Upper lobe of left lung (tissue), 6 donors: Measurements from ENCODE around the gene PAPOLG. TPM values are rescaled to one million over a fixed set of nuclear protein-coding genes. Genes with fewer than 3 reads are reported as not detected.
A peak's percentile ranks its signal among the peaks of the same experiment; 100 is the strongest.

Experiments used
- ATAC-seq, 2 donors: fragments of 200-7000 bp; cut with Tn5 transposase; one replicate each; pipeline ENCODE4 v1.9.1; 2022; ENCODE audit warnings: mild to moderate bottlenecking in 2 of 2, moderate library complexity in 2 of 2; ENCODE audit not compliant: low FRiP score in 2 of 2
- DNase-seq, 2 donors: peaks; one replicate each; pipeline ENCODE4 v3.0.0-alpha.2; 2019 to 2020
- H3K27ac ChIP-seq, 4 donors: fragments of 200-600 bp; sonication (generic); one replicate each; pipeline ENCODE4 v1.5.1; 2016 to 2019
- H3K27me3 ChIP-seq, 4 donors: fragments of 200-600 bp; sonication (generic); one replicate each; pipeline ENCODE4 v1.5.1; 2017 to 2019
- H3K36me3 ChIP-seq, 4 donors: fragments of 200-600 bp; sonication (generic); one replicate each; pipeline ENCODE4 v1.5.1; 2016 to 2019
- H3K4me1 ChIP-seq, 4 donors: fragments of 200-600 bp; sonication (generic); one replicate each; pipeline ENCODE4 v1.5.1; 2018 to 2019
- H3K4me3 ChIP-seq, 4 donors: fragments of 200-600 bp; sonication (generic); one replicate each; pipeline ENCODE4 v1.5.1; 2017 to 2019; ENCODE audit warnings: mild to moderate bottlenecking in 2 of 4, moderate library complexity in 1 of 4
- H3K9me3 ChIP-seq, 4 donors: fragments of 200-600 bp; sonication (generic); one replicate each; pipeline ENCODE4 v1.5.1; 2018 to 2019
- CTCF ChIP-seq, 6 experiments: fragments of 450-650 bp in 4 of 6; fragments of 200-600 bp in 2 of 6; sonication (generic) in 2 of 6; IDR thresholded peaks; one replicate each; pipeline ENCODE4 v1.5.1; 2016 to 2019; ENCODE audit warnings: antibody characterized with exemption in 6 of 6
- EP300 ChIP-seq, 4 donors: sonication (generic); formaldehyde crosslinking; IDR thresholded peaks; one replicate each; pipeline ENCODE4 v1.5.1; 2017; ENCODE audit warnings: antibody characterized with exemption in 4 of 4, control low read depth in 2 of 4
- POLR2A ChIP-seq, 4 donors: fragments of 450-650 bp; IDR thresholded peaks; one replicate each; pipeline ENCODE4 v1.5.1; 2016 to 2017; ENCODE audit warnings: antibody characterized with exemption in 4 of 4, mild to moderate bottlenecking in 2 of 4
- POLR2AphosphoS5 ChIP-seq, 2 donors: sonication (generic); formaldehyde crosslinking; IDR thresholded peaks; one replicate each; pipeline ENCODE4 v1.5.1; 2017; ENCODE audit warnings: antibody characterized with exemption in 2 of 2
- WGBS, 2 donors: methylation state at CpG; one replicate each; pipeline ENCODE4 v1.1.5; 2017 to 2018; 5-methylcytosine and 5-hydroxymethylcytosine counted together
- total RNA-seq, 6 donors: library from RNA; depleted of rRNA in 4 of 6; stranded (reverse); fragments of >200 nt in 4 of 6; gene quantifications; one replicate each; pipeline versions ENCODE4 v1.1.0 to v1.2.1, GENCODE V29; 2016 to 2021
- donor health status: DM: no; HTN: no; CAD: no; lungs with moderate emphysema.
- donor health status: DM: no; HTN: yes; CAD: no; lungs with severe emphysema.

The PAPOLG gene
- total RNA-seq, 6 donors from 2014 or later: 9.6 to 23.0 (median 12.8) TPM

DNA sequence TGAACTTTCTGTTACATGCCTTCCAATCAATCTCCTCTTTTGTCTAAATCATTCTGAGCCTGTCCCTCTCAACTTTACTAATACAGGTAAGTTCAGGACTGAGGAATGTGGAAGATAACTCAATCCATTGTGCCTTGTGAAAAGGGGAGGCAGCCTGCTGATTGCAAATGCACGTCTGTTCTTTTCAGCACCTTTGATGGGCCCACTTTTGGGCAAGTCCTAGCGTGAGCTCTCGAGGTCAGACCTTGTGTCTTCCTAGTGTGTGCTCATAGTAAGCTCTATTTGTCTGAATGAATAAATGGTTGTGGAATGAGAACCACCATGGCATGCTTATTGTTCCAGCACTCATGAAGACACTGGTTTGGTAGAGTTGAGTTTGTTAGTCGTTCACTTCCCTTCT is 74.9 kb downstream of the PAPOLG start:
- Histone ChIP-seq H3K36me3 (no peaks in the 10 kb centered on the region), H3K27me3 (no peaks in the 10 kb centered on the region), H3K27ac (no peak overlapping the region), H3K4me3 (no peak overlapping the region), H3K4me1 (no peaks in the 10 kb centered on the region), H3K9me3 (no peaks in the 10 kb centered on the region)
- TF ChIP-seq POLR2AphosphoS5 (IDR thresholded peaks at IDR 0.05) (no peak), CTCF (IDR thresholded peaks at IDR 0.05) (no peak), EP300 (IDR thresholded peaks at IDR 0.05) (no peak), POLR2A (IDR thresholded peaks at IDR 0.05) (no peak)
- ATAC-seq (no peak), DNase-seq (no peak)
- WGBS, 2 donors: 90 to 93% methylated on average over 4 of the region's 4 CpGs

GRCh38 chr2:60831921-60832320 is 75.9 kb downstream of the PAPOLG start:
- H3K36me3 ChIP-seq: no peaks in the 10 kb centered on the region
- no peaks in the 10 kb centered on the region for H3K4me1 ChIP-seq
- no peaks in the 10 kb centered on the region for H3K27me3 ChIP-seq
- no peaks in the 10 kb centered on the region for H3K9me3 ChIP-seq
- ATAC-seq (no peak), DNase-seq (no peak)
- no peak for TF ChIP-seq POLR2A (IDR thresholded peaks at IDR 0.05)
- TF ChIP-seq POLR2AphosphoS5 (IDR thresholded peaks at IDR 0.05): no peak
- no peak for TF ChIP-seq EP300 (IDR thresholded peaks at IDR 0.05)
- TF ChIP-seq CTCF (IDR thresholded peaks at IDR 0.05): no peak
- H3K4me3 ChIP-seq: no peak overlapping the region
- H3K27ac ChIP-seq: no peak overlapping the region

GRCh38 chr2:60832621-60833020 is 76.6 kb downstream of the PAPOLG start:
- 49 to 65% methylated on average over 2 of the region's 2 CpGs for WGBS, 2 donors
- H3K4me1 ChIP-seq: no peaks in the 10 kb centered on the region
- ATAC-seq: no peak
- no peak overlapping the region for H3K4me3 ChIP-seq
- no peak overlapping the region for H3K27ac ChIP-seq
- no peaks in the 10 kb centered on the region for H3K36me3 ChIP-seq
- H3K9me3 ChIP-seq: no peaks in the 10 kb centered on the region
- no peaks in the 10 kb centered on the region for H3K27me3 ChIP-seq
- DNase-seq: no peak
- TF ChIP-seq EP300 (IDR thresholded peaks at IDR 0.05): no peak

DNA sequence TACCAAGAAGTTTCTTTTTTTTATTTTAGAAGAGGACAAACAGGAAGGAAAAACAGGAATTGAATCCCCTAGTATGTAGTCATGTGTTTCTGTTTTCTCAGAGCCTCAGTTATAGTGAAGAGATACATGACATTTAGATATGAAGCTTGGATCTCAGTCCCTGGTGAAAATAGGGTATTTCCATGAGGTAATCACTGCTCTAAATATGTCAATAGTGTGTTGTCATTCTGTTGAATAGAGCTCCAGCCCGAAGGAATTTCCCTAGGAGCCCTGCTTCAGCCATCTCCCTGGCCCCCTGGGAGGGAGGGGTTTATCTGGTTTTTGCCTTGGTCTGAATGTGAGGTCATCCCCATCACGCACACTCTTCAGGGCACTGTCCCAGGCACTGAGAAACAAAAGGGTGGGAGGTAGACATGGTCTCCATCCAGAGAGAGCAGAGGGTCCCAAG is 78.2 kb downstream of the PAPOLG start:
- no peaks in the 10 kb centered on the region for H3K36me3 ChIP-seq
- 53% methylated on average over 2 of the region's 2 CpGs for WGBS, 2 donors
- no peak overlapping the region for H3K27ac ChIP-seq
- ATAC-seq: peak in 1 of 2 donors; percentile 42
- DNase-seq: no peak
- H3K4me1 ChIP-seq: no peaks in the 10 kb centered on the region
- no peaks in the 10 kb centered on the region for H3K27me3 ChIP-seq
- no peaks in the 10 kb centered on the region for H3K9me3 ChIP-seq
- H3K4me3 ChIP-seq: no peak overlapping the region
- TF ChIP-seq EP300 (IDR thresholded peaks at IDR 0.05) (no peak), CTCF (IDR thresholded peaks at IDR 0.05) (no peak), POLR2A (IDR thresholded peaks at IDR 0.05) (no peak), POLR2AphosphoS5 (IDR thresholded peaks at IDR 0.05) (no peak)

DNA sequence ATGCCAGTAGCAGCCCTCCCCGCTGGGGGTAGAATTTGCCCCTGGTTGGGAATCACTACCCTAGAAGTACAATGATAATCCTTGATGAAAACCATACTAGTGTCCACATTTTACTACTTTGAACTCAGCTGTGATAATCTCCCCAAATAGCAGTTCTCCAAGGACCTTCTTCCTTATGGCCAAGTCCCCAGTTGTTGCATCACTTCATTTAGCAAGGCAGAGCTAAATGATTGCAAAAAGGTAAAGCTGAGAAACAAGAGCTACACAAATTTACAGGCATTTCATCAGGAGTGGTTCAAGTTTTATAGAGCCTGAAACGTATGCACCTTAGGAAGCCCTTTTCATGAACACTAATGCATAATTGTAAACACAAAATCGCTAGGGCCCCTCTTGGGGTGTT is 80.4 kb downstream of the PAPOLG start:
- Histone ChIP-seq H3K9me3 (no peaks in the 10 kb centered on the region), H3K4me3 (no peak overlapping the region), H3K27me3 (no peaks in the 10 kb centered on the region), H3K36me3 (no peaks in the 10 kb centered on the region), H3K4me1 (no peaks in the 10 kb centered on the region), H3K27ac (no peak overlapping the region)
- 78 to 80% methylated on average over 3 of the region's 3 CpGs for WGBS, 2 donors
- TF ChIP-seq POLR2AphosphoS5 (IDR thresholded peaks at IDR 0.05) (no peak), CTCF (IDR thresholded peaks at IDR 0.05) (no peak), POLR2A (IDR thresholded peaks at IDR 0.05) (no peak), EP300 (IDR thresholded peaks at IDR 0.05) (no peak)
- ATAC-seq (no peak), DNase-seq (no peak)
